ENCODE data around the gene CALHM1. TPM values are rescaled to one million over a fixed set of nuclear protein-coding genes. Genes with fewer than 3 reads are reported as not detected.

The CALHM1 gene
- total RNA-seq, 4 donors from 2014 or later, result not detected

DNA sequence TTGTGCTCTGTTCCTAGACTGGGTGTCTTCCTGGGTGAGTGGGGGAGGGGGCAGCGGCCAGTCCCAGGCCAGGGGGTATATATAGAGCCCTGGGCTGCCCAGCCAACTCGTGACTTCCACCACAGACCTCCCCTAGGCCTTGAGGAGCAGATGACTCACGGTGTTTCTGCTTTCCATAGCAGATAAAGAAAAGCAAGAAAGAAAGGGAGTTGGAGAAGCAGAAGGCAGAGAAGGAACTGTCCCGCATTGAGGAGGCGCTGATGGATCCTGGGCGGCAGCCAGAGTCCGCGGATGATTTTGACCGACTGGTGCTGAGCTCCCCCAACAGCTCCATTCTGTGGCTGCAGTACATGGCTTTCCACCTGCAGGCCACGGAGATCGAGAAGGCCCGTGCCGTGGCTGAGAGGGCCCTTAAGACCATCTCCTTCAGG, 16.7 kb downstream of the CALHM1 start:
- intact Hi-C loops (cut with DNase I; ENCODE audit: low total_unique reads), result no loop called here
- no peak overlapping the region for H3K4me3 ChIP-seq (ENCODE audit: low read depth, poor library complexity, severe bottlenecking)
- 67 to 71% methylated on average over 13 of the region's 13 CpGs for WGBS, 2 donors
- TF ChIP-seq CTCF (IDR thresholded peaks at IDR 0.05) (no peak), POLR2A (IDR thresholded peaks at IDR 0.05) (no peak)
- DNase-seq (ENCODE audit: low spot score in 2 of 2), result peak in 1 of 2 donors; percentile 32

DNA sequence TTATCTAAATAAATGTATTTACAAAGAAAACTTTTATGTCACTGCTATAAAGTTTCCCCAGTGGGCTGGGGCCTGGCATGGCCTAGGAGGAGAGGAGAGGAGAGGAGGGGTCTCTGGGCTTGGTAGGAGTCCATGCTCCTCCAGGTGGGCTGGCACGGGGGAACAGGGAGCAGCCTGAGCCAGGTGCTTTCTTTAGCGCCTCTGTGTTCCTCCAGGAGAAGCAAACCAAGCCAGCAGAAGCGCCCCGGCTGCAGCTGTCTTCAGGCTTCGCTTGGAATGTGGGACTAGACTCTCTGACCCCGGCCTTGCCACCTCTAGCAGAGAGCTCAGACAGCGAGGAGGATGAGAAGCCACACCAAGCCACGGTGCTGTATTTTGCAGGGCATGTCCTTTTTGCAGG, 17.1 kb downstream of the CALHM1 start:
- 80 to 89% methylated on average over 8 of the region's 8 CpGs for WGBS, 2 donors
- H3K4me3 ChIP-seq (ENCODE audit: low read depth, poor library complexity, severe bottlenecking), result no peak overlapping the region
- TF ChIP-seq POLR2A (IDR thresholded peaks at IDR 0.05) (no peak), CTCF (IDR thresholded peaks at IDR 0.05) (no peak)
- intact Hi-C loops (cut with DNase I; ENCODE audit: low total_unique reads), result no loop called here
- no peak for DNase-seq (ENCODE audit: low spot score in 2 of 2)

- intact Hi-C loops (cut with DNase I; ENCODE audit: low total_unique reads), result no loop called here
- no peak for DNase-seq (ENCODE audit: low spot score in 2 of 2)
- 91 to 92% methylated on average over 8 of the region's 8 CpGs for WGBS, 2 donors
- H3K4me3 ChIP-seq (ENCODE audit: low read depth, poor library complexity, severe bottlenecking), result no peak overlapping the region
- no peak for TF ChIP-seq CTCF (IDR thresholded peaks at IDR 0.05)
- no peak for TF ChIP-seq POLR2A (IDR thresholded peaks at IDR 0.05)
Observed at GRCh38 chr10:103441206-103441605, 17.5 kb downstream of the CALHM1 start.

DNA sequence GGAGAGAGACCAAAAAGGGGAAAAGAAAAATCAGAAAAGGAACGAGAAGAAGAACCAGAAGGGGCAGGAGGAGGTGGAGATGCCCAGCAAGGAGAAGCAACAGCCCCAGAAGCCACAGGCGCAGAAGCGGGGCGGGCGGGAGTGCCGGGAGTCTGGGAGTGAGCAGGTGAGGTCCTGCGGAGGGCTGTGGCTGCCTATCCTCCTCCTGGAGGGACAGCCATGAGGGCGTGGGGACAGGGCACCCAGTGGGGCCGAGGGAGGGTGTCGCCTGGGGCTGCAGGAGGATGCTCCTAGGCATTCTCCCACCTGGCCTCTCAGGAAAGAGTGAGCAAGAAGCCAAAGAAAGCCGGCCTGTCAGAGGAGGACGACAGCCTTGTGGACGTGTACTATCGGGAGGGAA, 18.3 kb downstream of the CALHM1 start:
- TF ChIP-seq POLR2A (IDR thresholded peaks at IDR 0.05) (no peak), CTCF (IDR thresholded peaks at IDR 0.05) (no peak)
- no peak for DNase-seq (ENCODE audit: low spot score in 2 of 2)
- intact Hi-C loops (cut with DNase I; ENCODE audit: low total_unique reads), result no loop called here
- WGBS, 2 donors, result 93% methylated on average over 14 of the region's 14 CpGs
- H3K4me3 ChIP-seq (ENCODE audit: low read depth, poor library complexity, severe bottlenecking), result no peak overlapping the region

DNA sequence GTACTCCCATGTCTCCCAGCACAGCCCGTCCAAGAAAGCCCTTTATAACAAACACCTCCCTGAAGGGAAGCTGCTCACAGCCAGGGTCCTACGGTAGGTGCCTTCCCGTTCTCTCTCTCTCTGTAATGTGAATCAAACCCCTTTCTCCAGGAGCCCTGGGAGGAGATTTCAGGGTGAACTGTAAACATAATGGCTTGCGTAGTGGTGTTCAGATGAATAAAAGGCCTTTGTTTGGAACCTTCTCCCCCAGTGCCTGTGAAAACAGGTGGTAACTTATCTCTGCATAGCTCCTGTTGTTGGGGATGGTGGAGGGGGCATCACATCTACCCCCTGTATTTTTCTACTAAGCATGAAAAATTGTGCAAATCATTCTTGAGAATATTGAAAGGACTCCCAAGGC, 18.9 kb downstream of the CALHM1 start:
- H3K4me3 ChIP-seq (ENCODE audit: low read depth, poor library complexity, severe bottlenecking), result no peak overlapping the region
- no peak for DNase-seq (ENCODE audit: low spot score in 2 of 2)
- no peak for TF ChIP-seq POLR2A (IDR thresholded peaks at IDR 0.05)
- no peak for TF ChIP-seq CTCF (IDR thresholded peaks at IDR 0.05)
- intact Hi-C loops (cut with DNase I; ENCODE audit: low total_unique reads), result no loop called here
- WGBS, 2 donors, result 83 to 92% methylated on average over 4 of the region's 4 CpGs

GRCh38 chr10:103433858-103434257, 24.8 kb downstream of the CALHM1 start:
- intact Hi-C loops (cut with DNase I; ENCODE audit: low total_unique reads), result no loop called here
- no peak overlapping the region for H3K4me3 ChIP-seq (ENCODE audit: low read depth, poor library complexity, severe bottlenecking)
- peak in 1 of 2 donors; percentile 49 for DNase-seq (ENCODE audit: low spot score in 2 of 2)
- TF ChIP-seq CTCF (IDR thresholded peaks at IDR 0.05), result no peak
- TF ChIP-seq POLR2A (IDR thresholded peaks at IDR 0.05), result no peak
- 70 to 80% methylated on average over 2 of the region's 2 CpGs for WGBS, 2 donors

Measured in lower leg skin (tissue), 4 donors.